Dermis blood vessel endothelial cell (primary cell): Measurements from ENCODE around the gene CLK4. TPM values are rescaled to one million over a fixed set of nuclear protein-coding genes. Genes with fewer than 3 reads are reported as not detected.
A peak's percentile ranks its signal among the peaks of the same experiment; 100 is the strongest.

ENCODE experiments used
- DNase-seq: peaks from one replicate; pipeline ENCODE4 v3.0.0; 2010
- total RNA-seq: library from RNA; depleted of rRNA; stranded (reverse); fragments of >200 nt; gene quantifications from 2 replicates; pipeline ENCODE4 v1.2.3, GENCODE V29; 2014

Gene CLK4
- 18.2 and 26.7 TPM in 2 replicates for total RNA-seq

GRCh38 chr5:178626484-178627258, at the start of gene CLK4:
Gene CLK4 (minus strand): TSS chr5:178627050. CDS start chr5:178623416, 3,634 bp downstream.
- peak; percentile 97 for DNase-seq

- DNase-seq = no peak
These were observed 49.1 kb upstream of the CLK4 start for GRCh38 chr5:178675922-178676321.

- DNase-seq = no peak
These were observed 47.5 kb upstream of the CLK4 start for GRCh38 chr5:178674334-178674733.

- DNase-seq = no peak
These were observed 47.0 kb upstream of the CLK4 start for GRCh38 chr5:178673801-178674295.

- no peak for DNase-seq
These were observed 45.8 kb upstream of the CLK4 start for GRCh38 chr5:178672630-178673029.

- no peak for DNase-seq
These were observed 44.8 kb upstream of the CLK4 start for GRCh38 chr5:178671602-178672144.

GRCh38 chr5:178670351-178670885, 43.6 kb upstream of the CLK4 start:
- DNase-seq = no peak

GRCh38 chr5:178668579-178668978, 41.7 kb upstream of the CLK4 start:
- DNase-seq = no peak

GRCh38 chr5:178667688-178668087, 40.8 kb upstream of the CLK4 start:
- DNase-seq = no peak

GRCh38 chr5:178667101-178667500, 40.3 kb upstream of the CLK4 start:
- DNase-seq = no peak

- no peak for DNase-seq
These were observed 37.3 kb upstream of the CLK4 start for GRCh38 chr5:178664141-178664540.

GRCh38 chr5:178662541-178662860, 35.7 kb upstream of the CLK4 start:
- DNase-seq = no peak

GRCh38 chr5:178661836-178662540, 35.1 kb upstream of the CLK4 start:
- no peak for DNase-seq

GRCh38 chr5:178651046-178651810, 24.4 kb upstream of the CLK4 start:
- DNase-seq = peak; percentile 16

GRCh38 chr5:178650214-178650613, 23.4 kb upstream of the CLK4 start:
- no peak for DNase-seq

GRCh38 chr5:178649580-178649979, 22.7 kb upstream of the CLK4 start:
- DNase-seq = no peak

GRCh38 chr5:178644826-178645545, 18.1 kb upstream of the CLK4 start:
- DNase-seq = peak; percentile 67

- peak; percentile 90 for DNase-seq
These were observed 15.6 kb upstream of the CLK4 start for GRCh38 chr5:178642351-178642909.

GRCh38 chr5:178641711-178642110, 14.9 kb upstream of the CLK4 start:
- DNase-seq = no peak

GRCh38 chr5:178640331-178641045, 13.6 kb upstream of the CLK4 start:
- DNase-seq = peak; percentile 12
